Nephron progenitor cell (in vitro differentiated cells): ENCODE measurements around the gene FLT3LG.
"Not testable (repeated sequence)": the region's sequence is repeated elsewhere in the genome, so short reads cannot be mapped to it uniquely, and the experiment has no call there.

Source experiments
- DNase-seq: peaks from one replicate; pipeline ENCODE4 v3.0.0; 2021
- H3K27ac Mint-ChIP-seq: 2 replicates; pipeline ENCODE4 v1.8.0; 2021; ENCODE audit warnings: mild to moderate bottlenecking, moderate library complexity, mixed read lengths
- H3K27me3 Mint-ChIP-seq: 2 replicates; pipeline ENCODE4 v1.8.0; 2021; ENCODE audit warnings: mild to moderate bottlenecking, low read depth, mixed read lengths; ENCODE audit not compliant: poor library complexity
- H3K36me3 Mint-ChIP-seq: 2 replicates; pipeline ENCODE4 v1.8.0; 2021; ENCODE audit warnings: low read depth, mixed read lengths
- H3K4me1 Mint-ChIP-seq: 2 replicates; pipeline ENCODE4 v1.8.0; 2021; ENCODE audit warnings: mixed read lengths
- H3K4me3 Mint-ChIP-seq: 2 replicates; pipeline ENCODE4 v1.8.0; 2021; ENCODE audit warnings: mild to moderate bottlenecking, moderate library complexity, mixed read lengths
- H3K9me3 Mint-ChIP-seq: 2 replicates; pipeline ENCODE4 v1.8.0; 2021; ENCODE audit warnings: mild to moderate bottlenecking, moderate library complexity, mixed read lengths
- CTCF ChIP-seq: fragments of 200-600 bp; sonication (generic); IDR thresholded peaks from 2 replicates; pipeline ENCODE4 v1.5.0; 2021; ENCODE audit warnings: antibody characterized with exemption

Gene FLT3LG

GRCh38 chr19:49442354-49442753, 31.7 kb upstream of the FLT3LG start:
- Mint-ChIP-seq H3K9me3 (no peaks in the 10 kb centered on the region), H3K27ac (no peak overlapping the region), H3K36me3 (peaks cover 9% of the 10 kb centered on the region), H3K4me3 (peak overlapping the region; percentile 82), H3K4me1 (peaks cover 49% of the 10 kb centered on the region), H3K27me3 (peaks cover 55% of the 10 kb centered on the region)
- no peak for TF ChIP-seq CTCF
- DNase-seq = peak; percentile 43

- H3K27ac Mint-ChIP-seq = no peak overlapping the region
- TF ChIP-seq CTCF = no peak
- H3K4me3 Mint-ChIP-seq = peak overlapping the region; percentile 82
- H3K36me3 Mint-ChIP-seq = peaks cover 12% of the 10 kb centered on the region
- peak; percentile 99 for DNase-seq
- peaks cover 50% of the 10 kb centered on the region for H3K27me3 Mint-ChIP-seq
- H3K9me3 Mint-ChIP-seq = no peaks in the 10 kb centered on the region
- peaks cover 44% of the 10 kb centered on the region for H3K4me1 Mint-ChIP-seq
Measured at GRCh38 chr19:49442771-49443365, 31.1 kb upstream of the FLT3LG start.

- Mint-ChIP-seq H3K36me3 (peaks cover 18% of the 10 kb centered on the region), H3K9me3 (no peaks in the 10 kb centered on the region), H3K27ac (no peak overlapping the region), H3K4me3 (peak overlapping the region; percentile 82), H3K27me3 (peaks cover 43% of the 10 kb centered on the region), H3K4me1 (peaks cover 43% of the 10 kb centered on the region)
- DNase-seq = peak; percentile 96
- peak; percentile 80 for TF ChIP-seq CTCF
Measured at GRCh38 chr19:49443366-49444099, 30.5 kb upstream of the FLT3LG start.

GRCh38 chr19:49444100-49444700, 29.8 kb upstream of the FLT3LG start:
- not testable (repeated sequence) for H3K27ac Mint-ChIP-seq, DNase-seq, H3K9me3 Mint-ChIP-seq
- H3K36me3 Mint-ChIP-seq = peaks cover 25% of the 10 kb centered on the region
- H3K27me3 Mint-ChIP-seq = peaks cover 37% of the 10 kb centered on the region
- peaks cover 43% of the 10 kb centered on the region for H3K4me1 Mint-ChIP-seq
- peak overlapping the region; percentile 82 for H3K4me3 Mint-ChIP-seq

- no peak for TF ChIP-seq CTCF
Measured at GRCh38 chr19:49445997-49446396, 28.0 kb upstream of the FLT3LG start.

More at GRCh38 chr19:49445997-49446396, 28.0 kb upstream of the FLT3LG start:
- H3K36me3 Mint-ChIP-seq = peaks cover 41% of the 10 kb centered on the region
- H3K27ac Mint-ChIP-seq = peak overlapping the region; percentile 87
- H3K4me1 Mint-ChIP-seq = peaks cover 43% of the 10 kb centered on the region
- H3K27me3 Mint-ChIP-seq = peaks cover 19% of the 10 kb centered on the region
- H3K9me3 Mint-ChIP-seq = no peaks in the 10 kb centered on the region
- H3K4me3 Mint-ChIP-seq = no peak overlapping the region
- DNase-seq = no peak
